DMS79 treated with DMSO at 0.1 percent for 48 hours (cell line): ENCODE data around the gene NAGPA.

Experiments
- DNase-seq: peaks from one replicate; lab custom pipeline; 2025; lab: John Stamatoyannopoulos, UW

NAGPA gene

DNA sequence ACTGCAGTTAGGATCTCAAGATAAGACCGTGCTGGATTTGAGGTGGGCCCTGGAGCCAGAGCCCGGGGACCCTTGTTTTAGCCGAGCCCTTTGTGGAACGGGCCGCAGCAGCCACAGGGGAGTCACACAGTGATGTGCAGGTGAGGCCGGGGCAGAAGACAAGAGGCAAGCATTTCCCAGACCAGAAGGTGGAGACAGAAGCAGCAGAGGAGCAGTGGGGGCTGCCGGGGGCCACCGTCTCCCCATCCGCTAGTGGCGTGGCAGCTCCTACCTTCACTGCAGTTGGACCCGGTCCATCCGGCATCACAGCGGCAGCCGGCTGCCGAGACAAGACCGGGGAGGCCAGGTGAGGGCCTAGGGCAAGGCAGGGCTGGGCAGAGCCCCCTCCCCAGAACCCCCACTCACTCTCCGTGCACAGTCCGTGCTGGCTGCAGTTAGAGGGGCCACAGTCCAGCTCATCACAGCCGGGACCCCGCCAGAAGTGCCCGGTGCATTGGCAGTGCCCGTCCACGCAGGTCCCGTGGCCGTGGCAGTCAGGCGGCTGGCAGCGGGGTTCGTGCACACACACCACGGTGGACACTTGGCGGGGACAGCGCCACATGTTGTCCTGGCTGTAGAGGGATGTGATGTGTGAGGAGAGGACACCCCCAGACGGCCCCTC is 6.0 kb downstream of the NAGPA start:
- no peak for DNase-seq

DNA sequence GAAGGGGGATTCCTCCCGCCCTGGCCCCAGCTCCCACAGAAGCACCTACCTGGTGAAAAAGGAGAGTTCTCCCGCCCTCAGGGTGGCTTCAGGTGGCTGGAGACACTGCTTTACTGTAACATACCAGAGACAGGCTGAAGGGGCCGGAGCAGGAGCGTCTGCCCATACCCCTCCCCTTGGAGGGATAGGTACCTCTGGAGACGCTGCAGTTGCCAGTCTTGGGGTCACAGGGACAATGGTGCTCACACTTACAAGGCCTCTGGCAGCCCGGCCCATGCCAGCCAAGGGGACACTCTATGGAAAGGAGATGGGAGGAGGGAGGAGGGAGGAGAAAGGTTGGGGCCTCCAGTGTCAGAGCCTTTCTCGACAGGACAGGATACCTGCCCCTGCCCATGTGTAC is 6.6 kb downstream of the NAGPA start:
- DNase-seq: no peak

DNA sequence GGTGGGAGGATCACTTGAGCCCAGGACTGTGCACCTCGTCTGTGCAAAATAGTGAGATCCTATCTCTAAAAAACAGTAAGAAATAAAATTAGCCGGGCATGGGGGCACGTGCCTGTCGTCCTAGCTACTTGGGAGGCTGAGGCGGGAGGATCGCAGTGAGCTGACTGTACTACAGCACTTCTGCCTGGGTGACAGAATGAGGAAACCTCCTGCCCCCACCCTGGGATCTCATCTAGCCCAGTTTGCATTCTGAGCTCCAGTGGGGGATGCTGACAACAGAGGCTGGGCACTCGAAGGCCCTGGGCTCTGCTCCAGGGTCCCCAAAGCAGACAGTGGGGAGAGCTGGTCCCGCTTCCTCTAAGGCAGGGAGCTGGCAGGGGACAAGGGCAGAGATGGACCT is 7.1 kb downstream of the NAGPA start:
- no peak for DNase-seq

DNA sequence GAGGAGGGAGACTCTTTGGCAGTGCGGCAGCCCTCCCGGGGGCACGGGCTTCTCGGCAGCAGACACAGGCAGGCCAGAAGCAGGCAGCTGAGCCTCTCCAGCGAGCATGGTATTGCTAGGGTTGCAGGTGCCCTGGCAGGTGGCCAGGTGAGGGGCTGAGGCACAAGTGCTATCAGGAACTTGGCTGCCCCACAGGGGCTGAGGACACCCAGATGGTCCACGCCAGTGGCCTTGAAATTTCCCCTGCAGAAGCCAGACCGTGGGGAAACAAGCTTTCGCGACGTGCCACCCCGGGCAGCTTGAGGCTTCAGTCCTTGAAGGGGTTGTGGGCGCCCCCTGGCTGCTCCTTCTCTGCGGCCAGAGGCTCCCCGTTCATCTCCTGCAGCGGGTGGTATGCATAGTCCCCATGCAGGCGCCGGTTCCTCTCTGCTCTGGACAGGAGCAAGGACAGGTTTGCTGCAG is 8.5 kb downstream of the NAGPA start:
- DNase-seq: peak; percentile 72

DNA sequence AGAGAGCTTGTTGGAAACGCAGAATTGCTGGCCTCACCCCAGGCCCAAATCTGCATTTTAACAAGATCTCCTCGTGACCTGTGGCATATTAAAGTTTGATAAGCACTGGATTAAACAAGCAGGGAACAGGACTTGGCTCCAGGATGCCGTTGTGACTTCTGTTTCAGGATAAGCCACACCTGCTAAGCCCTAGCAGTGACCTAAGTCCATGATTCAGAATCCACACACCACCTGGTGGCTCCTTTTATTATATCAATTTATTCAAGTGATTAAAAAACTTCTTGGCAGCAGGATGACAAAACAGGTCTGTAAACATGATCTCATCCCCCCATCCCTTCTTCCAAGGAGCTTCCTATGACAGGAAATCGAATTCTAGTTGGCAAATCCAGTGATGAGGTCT is 9.1 kb downstream of the NAGPA start:
- peak; percentile 80 for DNase-seq

DNA sequence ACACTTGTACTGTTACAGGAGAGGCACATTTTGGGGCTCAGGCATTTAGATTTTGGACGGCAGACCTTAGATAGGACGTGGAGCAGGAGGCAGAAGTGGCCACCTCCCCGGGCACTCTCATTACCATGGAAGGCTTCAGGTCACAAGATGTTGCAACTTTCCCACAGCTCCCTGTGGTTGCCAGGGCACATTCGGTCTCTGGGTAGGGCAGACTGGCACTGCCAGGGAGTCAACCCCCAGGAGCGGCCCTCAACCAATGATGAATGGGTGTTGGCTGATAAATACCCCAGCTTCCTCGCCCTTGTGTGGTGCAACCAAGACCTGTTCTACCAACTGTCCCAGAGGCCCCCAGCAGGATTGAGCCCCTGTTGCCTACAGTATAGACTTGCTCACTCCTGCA is 11.2 kb downstream of the NAGPA start:
- DNase-seq: no peak

DNA sequence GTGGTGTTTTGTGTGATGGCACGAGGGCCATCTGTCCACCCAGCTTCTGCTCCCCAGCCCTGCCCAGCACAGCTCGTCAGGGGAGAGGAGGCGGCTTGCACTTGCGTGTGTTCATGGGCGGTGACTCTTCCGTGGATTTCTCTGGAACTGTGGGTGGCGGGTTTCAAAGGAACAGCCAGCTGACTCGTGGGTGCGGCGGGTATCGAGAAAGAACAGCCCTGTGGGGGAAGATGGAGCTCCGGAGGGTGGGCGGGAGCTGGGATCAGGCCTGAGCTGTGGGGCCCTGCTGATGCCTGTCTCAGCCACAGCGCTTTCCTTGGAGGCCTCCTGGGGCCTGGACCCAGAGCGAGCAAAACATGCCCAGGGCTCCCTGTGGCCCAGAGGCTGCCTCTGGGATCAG is 13.2 kb downstream of the NAGPA start:
- DNase-seq: no peak

DNA sequence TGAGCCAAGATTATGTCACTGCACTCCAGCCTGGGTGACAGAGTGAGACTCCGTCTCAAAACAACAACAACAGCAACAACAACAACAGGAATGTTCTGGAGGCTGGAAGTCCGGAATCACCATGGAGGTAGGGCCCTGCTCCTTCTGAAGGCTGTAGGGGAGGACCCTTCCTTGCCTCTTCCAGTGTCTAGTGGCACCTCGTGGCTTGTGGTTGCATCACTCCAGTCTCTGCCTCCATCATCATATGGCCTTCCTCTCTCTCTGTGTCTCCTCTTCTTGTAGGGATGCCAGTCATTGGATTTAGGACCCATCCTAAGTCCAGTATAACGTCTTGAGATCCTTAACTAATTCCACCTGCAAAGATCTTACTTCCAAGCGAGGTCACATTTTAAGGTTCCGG is 14.0 kb downstream of the NAGPA start:
- no peak for DNase-seq

DNA sequence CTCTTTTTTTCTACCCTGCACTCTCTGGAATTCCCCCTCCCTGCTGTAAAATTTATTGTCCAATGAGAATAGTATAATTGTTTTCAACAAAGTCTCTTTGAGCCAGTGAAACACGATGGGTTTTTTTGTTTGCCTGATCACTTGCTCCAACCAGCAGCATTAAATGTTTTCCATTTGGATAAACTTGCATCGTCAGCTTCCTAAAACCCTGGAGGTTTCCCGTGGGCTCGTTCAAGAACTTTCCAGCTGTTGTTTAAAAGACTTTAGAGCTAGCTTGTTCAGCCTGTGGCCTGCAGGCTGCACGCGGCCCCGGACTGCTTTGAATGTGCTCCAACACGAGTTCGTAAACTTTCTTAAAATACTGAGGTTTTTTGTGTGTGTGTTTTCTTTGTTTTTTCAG is 14.9 kb downstream of the NAGPA start:
- DNase-seq: no peak

DNA sequence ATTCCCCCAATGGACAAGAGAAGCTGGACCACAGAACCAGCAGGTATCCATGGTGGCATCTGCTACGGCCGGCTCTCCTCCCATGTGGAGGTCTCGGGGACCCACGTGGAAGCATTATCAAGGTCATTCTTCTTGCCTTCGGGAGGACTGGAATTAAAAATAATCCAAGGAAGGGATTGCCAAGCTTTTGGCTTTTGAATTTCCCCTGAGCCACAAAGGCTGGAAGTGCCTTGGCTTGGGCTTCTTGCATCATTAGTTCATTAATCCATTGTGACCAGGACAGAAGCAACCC is 16.1 kb downstream of the NAGPA start:
- no peak for DNase-seq

DNA sequence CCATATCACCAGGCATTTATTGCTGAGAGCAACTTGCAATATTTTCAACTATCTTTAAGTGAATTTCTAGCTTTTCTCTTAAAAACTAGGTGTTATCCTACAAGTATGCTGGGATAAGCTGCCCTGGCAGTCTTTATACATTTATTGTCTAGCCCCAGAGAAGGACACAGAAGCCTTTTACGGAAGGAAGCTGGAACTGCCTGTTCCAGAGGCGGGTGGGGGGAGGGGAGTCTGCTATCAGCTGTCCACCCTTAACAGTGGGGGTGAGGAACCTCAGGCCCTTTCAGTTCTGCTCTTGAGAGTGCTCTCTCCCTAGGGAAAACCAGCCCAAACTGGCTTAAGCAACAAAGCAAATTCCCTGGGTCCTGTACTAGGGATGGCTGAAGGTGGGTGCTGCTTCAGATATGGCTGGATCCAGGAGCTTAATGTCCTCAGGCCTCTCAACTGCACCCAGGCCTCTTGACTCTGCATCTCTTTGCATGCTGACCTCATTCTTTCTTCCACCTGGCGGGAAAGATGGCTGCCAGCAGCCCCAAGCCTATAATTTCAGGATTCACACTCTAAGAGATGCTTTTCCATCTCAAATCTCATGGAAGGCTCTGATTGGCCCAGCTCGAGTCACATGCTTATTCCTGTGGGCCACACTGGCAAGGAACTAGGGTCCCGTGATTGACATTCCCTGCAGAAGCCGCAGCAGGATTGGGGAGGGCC is 16.6 kb downstream of the NAGPA start:
- DNase-seq: no peak

DNA sequence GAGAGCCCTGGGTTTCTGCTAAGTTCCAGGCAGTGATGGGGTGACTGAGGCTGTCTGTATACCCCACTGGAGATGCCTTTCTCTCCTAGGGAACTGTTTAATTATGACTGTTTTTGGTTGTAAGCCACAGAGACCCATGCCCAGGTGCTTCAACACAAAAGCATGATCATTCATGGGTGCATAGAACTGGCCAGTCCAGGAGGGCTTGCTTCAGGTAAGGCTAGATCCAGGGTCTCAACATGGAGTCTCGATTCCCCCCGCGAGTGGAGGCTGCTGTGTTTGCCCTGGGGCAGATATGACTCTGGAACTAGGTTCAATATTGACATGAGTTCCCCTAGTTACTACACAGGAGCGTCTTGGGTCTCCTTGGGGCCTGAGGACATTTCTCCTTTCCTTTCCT is 17.8 kb downstream of the NAGPA start:
- no peak for DNase-seq

DNA sequence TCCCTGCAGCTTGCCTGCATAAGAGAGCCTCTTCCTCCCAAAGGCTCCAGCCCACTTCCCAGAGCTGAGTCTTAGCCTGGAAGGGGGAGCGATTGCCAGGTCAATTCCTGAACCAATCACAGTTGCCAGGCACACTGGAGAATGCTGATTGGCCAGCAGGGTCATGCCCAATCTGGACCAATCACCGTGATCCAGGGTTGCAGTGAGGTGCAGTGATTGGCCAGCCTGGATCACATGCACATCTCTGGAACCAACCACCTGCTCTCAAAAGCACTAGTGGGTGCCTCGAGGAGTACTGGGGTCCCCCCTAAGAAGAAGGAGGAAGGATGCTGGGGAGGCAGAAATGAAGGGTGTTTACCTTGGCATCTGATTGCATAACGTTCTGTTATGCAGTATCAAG is 18.4 kb downstream of the NAGPA start:
- no peak for DNase-seq

DNA sequence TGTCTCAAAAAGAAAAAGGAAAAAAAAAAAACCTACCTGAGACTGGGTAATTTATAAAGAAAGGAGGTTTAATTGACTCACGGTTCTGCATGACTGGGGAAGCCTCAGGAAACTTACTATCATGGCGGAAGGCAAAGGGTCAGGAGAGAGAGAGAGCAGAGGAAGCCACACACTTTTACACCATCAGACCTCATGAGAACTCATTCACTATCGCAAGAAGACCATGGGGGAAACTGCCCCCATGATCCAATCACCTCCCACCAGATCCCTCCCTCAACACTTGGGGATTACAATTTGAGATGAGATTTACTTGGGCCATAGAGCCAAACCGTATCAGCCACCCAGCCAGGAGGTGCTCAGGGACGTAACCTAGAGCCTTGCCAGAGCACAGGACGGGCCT is 20.8 kb downstream of the NAGPA start:
- DNase-seq: no peak

DNA sequence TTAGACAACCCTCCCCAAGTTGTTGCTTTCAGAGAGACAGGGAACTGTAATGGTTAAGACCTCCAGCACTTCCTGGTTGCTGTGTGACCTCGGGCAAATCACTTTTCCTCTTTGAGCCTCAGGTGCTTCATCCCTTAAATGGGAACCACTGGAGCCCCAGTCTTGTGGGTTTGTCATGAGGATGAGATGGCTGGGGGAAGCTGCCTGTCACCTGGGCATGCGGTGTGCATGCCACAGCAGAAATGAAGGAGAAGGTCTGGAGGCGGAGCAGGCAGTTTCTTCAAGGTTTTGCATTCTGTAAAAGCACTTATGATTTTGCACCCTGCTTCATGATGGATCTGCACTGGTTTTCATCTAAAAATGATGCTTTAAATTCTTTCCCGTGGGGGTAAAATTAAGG is 22.1 kb downstream of the NAGPA start:
- no peak for DNase-seq

DNA sequence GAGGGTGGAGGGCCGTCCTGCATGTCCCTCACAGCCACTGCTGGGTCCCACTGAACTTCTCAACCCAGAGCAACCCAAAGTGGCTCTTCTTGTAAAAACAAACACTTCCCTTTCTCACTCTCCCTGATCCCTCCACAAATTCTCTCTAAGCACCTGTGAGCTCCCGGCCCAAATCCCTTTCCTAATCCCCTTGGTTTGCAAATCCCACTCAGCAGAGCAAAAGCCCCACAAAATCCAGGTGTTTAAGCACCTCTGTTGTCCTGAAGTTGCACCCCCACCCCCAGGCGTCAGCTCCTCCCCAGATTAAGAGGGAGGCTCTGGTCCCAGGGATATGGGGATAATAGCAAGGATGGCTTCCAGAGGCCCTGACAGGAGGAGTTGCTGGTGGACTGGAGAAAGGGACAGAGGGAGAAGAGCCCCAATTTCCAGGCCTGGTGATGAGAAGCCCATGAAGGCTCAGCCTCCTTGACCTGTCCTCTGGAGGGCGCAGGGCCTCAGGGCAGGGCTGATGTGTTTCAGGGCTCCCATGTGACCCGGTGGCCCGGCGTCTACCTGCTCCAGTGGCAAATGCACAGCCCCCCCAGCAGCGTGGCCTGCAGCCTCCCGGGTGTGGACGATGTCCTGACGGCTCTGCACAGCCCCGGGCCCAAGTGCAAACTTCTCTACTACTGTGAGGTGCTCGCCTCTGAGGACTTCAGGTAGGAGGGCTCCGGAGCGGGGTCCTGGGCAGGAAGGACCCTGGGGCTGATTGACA is 23.0 kb downstream of the NAGPA start:
- DNase-seq: no peak

DNA sequence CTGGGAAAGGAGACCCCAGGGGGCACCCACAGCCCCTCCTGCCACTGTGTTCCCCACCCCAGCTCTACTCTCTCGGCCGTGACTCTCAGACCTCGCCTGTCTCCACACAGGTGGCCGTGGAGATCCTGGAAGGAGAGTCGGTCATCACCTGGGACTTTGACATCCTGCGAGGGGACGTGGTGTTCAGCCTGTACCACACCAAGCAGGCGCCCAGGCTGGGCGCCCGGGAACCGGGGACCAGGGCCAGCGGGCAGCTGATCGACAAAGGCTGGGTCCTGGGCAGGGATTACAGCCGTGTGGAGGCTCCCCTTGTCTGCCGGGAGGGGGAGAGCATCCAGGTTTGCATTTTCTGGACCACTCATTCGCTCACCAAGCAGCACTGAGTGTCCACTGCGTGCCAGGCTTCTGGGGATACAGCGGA is 25.4 kb downstream of the NAGPA start:
- DNase-seq: no peak

DNA sequence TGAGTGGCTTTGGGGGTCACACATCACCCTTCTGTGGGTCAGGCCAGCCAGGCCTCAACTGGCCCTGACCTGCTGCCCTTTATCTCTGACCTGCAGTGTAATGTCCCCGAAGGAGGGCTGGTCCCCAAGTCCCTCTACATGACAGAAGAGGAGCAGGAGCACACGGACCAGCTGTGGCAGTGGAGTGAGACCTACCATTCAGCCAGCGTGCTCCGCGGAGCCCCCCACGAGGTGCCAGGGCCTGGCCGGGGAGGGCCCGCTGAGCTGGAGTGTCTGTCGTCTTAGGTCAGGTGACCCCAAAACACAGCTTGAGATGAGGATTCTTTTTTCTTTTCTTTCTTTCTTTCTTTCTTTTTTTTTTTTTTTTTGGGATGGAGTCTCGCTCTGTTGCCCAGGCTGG is 26.5 kb downstream of the NAGPA start:
- no peak for DNase-seq

DNA sequence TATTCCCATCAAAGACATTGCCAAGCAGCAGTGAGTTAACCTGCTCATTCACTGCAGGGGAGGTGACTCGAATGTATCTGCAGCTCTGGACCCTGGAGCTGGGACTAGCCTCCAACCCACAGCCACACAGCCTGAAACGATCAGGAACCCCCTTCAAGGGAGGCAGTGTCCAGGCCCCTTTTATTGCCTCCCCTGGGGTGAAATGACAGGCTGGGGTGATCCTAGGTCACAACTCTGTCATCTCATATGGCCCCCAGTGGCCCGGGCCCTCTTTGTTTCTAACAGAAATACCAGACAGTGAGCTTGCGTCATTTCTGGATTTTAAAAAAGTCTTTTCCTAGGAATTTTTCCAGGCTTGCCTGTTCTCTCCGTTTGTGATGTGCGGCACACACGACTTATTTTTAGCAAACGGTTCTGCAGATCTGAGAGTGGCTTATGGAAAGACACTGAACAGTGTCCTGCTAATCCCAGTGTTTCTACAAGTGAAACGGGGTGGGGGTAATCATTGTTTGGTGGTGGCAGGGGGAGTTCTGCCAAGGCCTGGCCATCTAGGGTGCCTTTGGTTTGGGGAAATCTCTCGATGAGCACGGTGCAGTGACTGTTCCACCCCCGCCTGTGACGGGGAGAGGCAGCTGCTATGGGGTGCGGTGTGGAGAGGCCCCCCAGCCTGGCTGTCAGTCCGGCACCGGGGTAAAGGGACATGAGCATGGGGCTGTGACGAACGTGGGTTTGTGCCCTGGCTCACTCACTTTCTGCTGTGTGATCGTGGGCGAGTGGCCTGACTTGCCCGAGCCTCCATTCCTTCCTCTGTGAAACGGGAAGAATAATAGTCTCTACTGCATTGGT is 27.2 kb downstream of the NAGPA start:
- DNase-seq: no peak

DNA sequence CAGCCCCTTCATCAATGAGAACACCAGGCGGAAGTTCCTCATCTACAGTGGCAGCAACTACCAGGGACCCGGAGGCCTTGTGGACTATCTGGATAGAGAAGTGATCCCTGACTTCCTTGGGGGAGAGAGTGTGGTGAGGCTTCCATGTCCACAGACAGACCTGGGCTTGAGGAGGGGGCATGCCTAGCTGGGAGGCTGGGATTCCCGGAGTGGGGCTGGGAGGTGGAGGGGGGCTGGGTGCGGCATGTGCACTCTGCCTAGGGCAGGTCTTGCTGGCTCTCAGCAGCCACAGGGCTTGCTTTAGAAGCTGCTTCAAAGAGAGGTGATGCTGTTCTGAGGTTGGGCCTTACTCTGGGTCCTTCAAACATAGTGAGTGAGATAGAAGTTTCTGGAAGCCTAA is 27.8 kb downstream of the NAGPA start:
- no peak for DNase-seq

DNA sequence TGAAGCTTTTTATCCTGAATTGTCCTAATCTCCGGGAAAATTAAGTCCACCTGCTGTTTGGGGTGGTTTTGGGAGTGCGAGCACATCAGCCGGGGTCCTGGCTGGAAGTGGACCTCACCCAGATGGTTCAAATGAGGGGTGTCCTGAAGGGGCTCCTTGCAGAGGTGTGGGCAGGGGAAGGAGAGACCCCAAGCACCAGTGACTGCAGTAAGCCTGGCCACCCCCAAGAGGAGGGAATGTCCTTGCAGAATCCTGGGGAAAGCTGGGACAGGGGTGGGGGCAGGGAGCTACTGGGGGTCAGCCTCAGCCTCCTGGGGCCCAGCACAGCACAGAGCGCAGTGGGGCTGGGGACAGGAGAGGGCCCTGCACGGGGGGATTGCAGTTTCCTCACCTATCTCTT is 29.4 kb downstream of the NAGPA start:
- DNase-seq: no peak

DNA sequence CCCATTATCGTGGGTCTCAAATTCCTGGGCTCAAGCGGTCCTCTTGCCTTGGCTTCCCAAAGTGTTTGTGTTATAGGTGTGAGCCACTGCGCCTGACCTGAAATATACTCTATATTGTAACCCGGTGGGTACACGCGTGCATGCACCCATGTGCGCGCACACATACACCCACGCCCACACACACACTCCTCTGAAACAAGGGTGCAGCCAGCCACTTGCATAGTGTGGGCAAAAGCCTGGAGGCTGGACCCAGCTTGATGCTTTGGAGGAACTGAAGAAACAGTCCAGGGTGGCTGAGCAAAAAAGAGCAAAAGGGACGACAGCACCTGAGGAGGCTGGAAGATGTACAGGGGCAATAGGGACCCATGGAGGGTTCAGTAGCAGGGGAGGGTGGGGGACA is 29.9 kb downstream of the NAGPA start:
- DNase-seq: no peak

DNA sequence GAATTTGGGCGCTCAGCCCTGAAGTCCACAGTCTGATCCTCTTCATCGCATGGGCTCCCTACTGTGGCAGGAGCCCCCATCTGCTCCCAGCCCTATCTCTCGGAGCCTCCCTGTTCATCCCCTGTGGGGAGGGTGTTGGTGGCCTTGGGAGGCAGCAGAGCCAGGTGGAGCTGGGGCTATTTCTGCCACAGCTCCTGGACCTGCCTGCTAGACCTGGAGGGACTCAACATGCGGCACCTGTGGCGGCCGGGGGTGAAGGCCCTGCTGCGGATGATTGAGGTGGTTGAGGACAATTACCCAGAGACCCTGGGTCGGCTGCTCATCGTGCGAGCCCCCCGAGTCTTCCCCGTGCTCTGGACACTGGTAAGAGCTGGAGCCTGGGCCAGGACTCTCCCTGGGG is 30.5 kb downstream of the NAGPA start:
- no peak for DNase-seq
